ENCODE data around the gene CMSS1. TPM values are rescaled to one million over a fixed set of nuclear protein-coding genes. Genes with fewer than 3 reads are reported as not detected.

The CMSS1 gene
- total and polyA plus RNA-seq, 4 donors: 3.8 to 19.5 (median 7.5) TPM

GRCh38 chr3:100073714-100074307 lies 256.1 kb downstream of the CMSS1 start:
- H3K9ac ChIP-seq (ENCODE audit: low read depth in 1 of 2, low read length in 2 of 2): no peak overlapping the region
- 78% methylated on average over 10 of the region's 10 CpGs for WGBS
- H3K27ac ChIP-seq (ENCODE audit: low read depth in 1 of 2, low read length in 2 of 2): no peak overlapping the region
- no peaks in the 10 kb centered on the region for H3K36me3 ChIP-seq (ENCODE audit: control insufficient read depth in 4 of 4, insufficient read depth in 3 of 4, low read depth in 1 of 4, low read length in 3 of 4)
- H3K27me3 ChIP-seq (ENCODE audit: control insufficient read depth in 4 of 4, insufficient read depth in 4 of 4, low read length in 3 of 4): no peaks in the 10 kb centered on the region
- H3K4me1 ChIP-seq (ENCODE audit: control insufficient read depth in 4 of 4, insufficient read depth in 4 of 4, low read length in 3 of 4): peaks cover 0 to 14% (median 9%) of the 10 kb centered on the region in 4 donors
- TF ChIP-seq RXRA (IDR thresholded peaks at IDR 0.05) (no peak), CTCF (IDR thresholded peaks at IDR 0.05; ENCODE audit: low read depth, low read length, missing input control) (no peak), HNF4G (IDR thresholded peaks at IDR 0.05) (no peak), ATF3 (IDR thresholded peaks at IDR 0.05) (no peak), GABPA (IDR thresholded peaks at IDR 0.05 in 1 of 2, conservative IDR thresholded peaks at IDR 0.05 in 1 of 2) (no peak), JUND (IDR thresholded peaks at IDR 0.05) (peak; percentile 18 to 56), FOXA2 (IDR thresholded peaks at IDR 0.05) (no peak), YY1 (IDR thresholded peaks at IDR 0.05) (peak; percentile 34), SP1 (IDR thresholded peaks at IDR 0.05) (no peak), NR2F2 (IDR thresholded peaks at IDR 0.05) (no peak)
- no peak for DNase-seq (ENCODE audit: low spot score)
- no peak overlapping the region for H3K4me3 ChIP-seq (ENCODE audit: low read depth in 1 of 3, low read length in 3 of 3)
- H3K9me3 ChIP-seq (ENCODE audit: control insufficient read depth in 4 of 4, low read length in 3 of 4): no peaks in the 10 kb centered on the region

- H3K36me3 ChIP-seq (ENCODE audit: control insufficient read depth in 4 of 4, insufficient read depth in 3 of 4, low read depth in 1 of 4, low read length in 3 of 4): no peaks in the 10 kb centered on the region
- no peaks in the 10 kb centered on the region for H3K9me3 ChIP-seq (ENCODE audit: control insufficient read depth in 4 of 4, low read length in 3 of 4)
- 93% methylated on average over 4 of the region's 4 CpGs for WGBS
- H3K4me1 ChIP-seq (ENCODE audit: control insufficient read depth in 4 of 4, insufficient read depth in 4 of 4, low read length in 3 of 4): peaks cover 0 to 11% (median 9%) of the 10 kb centered on the region in 4 donors
- H3K27ac ChIP-seq (ENCODE audit: low read depth in 1 of 2, low read length in 2 of 2): no peak overlapping the region
- no peak overlapping the region for H3K9ac ChIP-seq (ENCODE audit: low read depth in 1 of 2, low read length in 2 of 2)
- no peaks in the 10 kb centered on the region for H3K27me3 ChIP-seq (ENCODE audit: control insufficient read depth in 4 of 4, insufficient read depth in 4 of 4, low read length in 3 of 4)
- no peak overlapping the region for H3K4me3 ChIP-seq (ENCODE audit: low read depth in 1 of 3, low read length in 3 of 3)
- DNase-seq (ENCODE audit: low spot score): no peak
- TF ChIP-seq GABPA (IDR thresholded peaks at IDR 0.05 in 1 of 2, conservative IDR thresholded peaks at IDR 0.05 in 1 of 2) (no peak), FOXA1 (IDR thresholded peaks at IDR 0.05) (no peak), EGR1 (IDR thresholded peaks at IDR 0.05; ENCODE audit: low read depth in 2 of 2) (no peak), HNF4G (IDR thresholded peaks at IDR 0.05) (no peak), ZBTB33 (IDR thresholded peaks at IDR 0.05) (no peak), MAX (IDR thresholded peaks at IDR 0.05) (no peak), TAF1 (conservative IDR thresholded peaks at IDR 0.05) (no peak), SP1 (IDR thresholded peaks at IDR 0.05) (no peak), CTCF (IDR thresholded peaks at IDR 0.05; ENCODE audit: low read depth, low read length, missing input control) (no peak), HNF4A (conservative IDR thresholded peaks at IDR 0.05) (no peak), ATF3 (IDR thresholded peaks at IDR 0.05) (no peak), RAD21 (IDR thresholded peaks at IDR 0.05) (no peak), JUND (IDR thresholded peaks at IDR 0.05) (no peak), FOXA2 (IDR thresholded peaks at IDR 0.05) (no peak), RXRA (IDR thresholded peaks at IDR 0.05) (no peak), YY1 (IDR thresholded peaks at IDR 0.05) (no peak)
Measured at GRCh38 chr3:100075196-100075595, 257.5 kb downstream of the CMSS1 start.
